HUDEP-2 (cell line): ENCODE data around the gene NOL9.
"Not testable (repeated sequence)": the region's sequence is repeated elsewhere in the genome, so short reads cannot be mapped to it uniquely, and the experiment has no call there.

Experiments
- DNase-seq, 76 experiments: peaks; one replicate each; lab custom pipeline; 2025; ENCODE audit not compliant: unreplicated experiment in 76 of 76; lab: John Stamatoyannopoulos, UW

NOL9 gene

GRCh38 chr1:6506210-6507036 lies 47.9 kb downstream of the NOL9 start:
- no peak for DNase-seq

- DNase-seq = no peak
These were observed 48.7 kb downstream of the NOL9 start for GRCh38 chr1:6505367-6506209.

- no peak for DNase-seq
These were observed 49.4 kb downstream of the NOL9 start for GRCh38 chr1:6504887-6505286.

GRCh38 chr1:6503884-6504602 lies 50.3 kb downstream of the NOL9 start:
- no peak for DNase-seq

- peak in 1 of 76 experiments; percentile 17 for DNase-seq
These were observed 52.1 kb downstream of the NOL9 start for GRCh38 chr1:6502000-6502891.

- no peak for DNase-seq
These were observed 53.0 kb downstream of the NOL9 start for GRCh38 chr1:6501279-6501813.

GRCh38 chr1:6500544-6501278 lies 53.6 kb downstream of the NOL9 start:
- DNase-seq = no peak

- no peak for DNase-seq
These were observed 55.0 kb downstream of the NOL9 start for GRCh38 chr1:6499296-6499695.

GRCh38 chr1:6498576-6499111 lies 55.7 kb downstream of the NOL9 start:
- no peak for DNase-seq

- no peak for DNase-seq
These were observed 56.3 kb downstream of the NOL9 start for GRCh38 chr1:6497867-6498575.

- DNase-seq = peak in 1 of 76 experiments; percentile 12
These were observed 57.0 kb downstream of the NOL9 start for GRCh38 chr1:6497215-6497866.

GRCh38 chr1:6496890-6497214 lies 57.5 kb downstream of the NOL9 start:
- DNase-seq = no peak

GRCh38 chr1:6496365-6496721 lies 58.0 kb downstream of the NOL9 start:
- DNase-seq = peak in 1 of 76 experiments; percentile 11

GRCh38 chr1:6495540-6496364 lies 58.6 kb downstream of the NOL9 start:
- DNase-seq = no peak

GRCh38 chr1:6495041-6495441 lies 59.3 kb downstream of the NOL9 start:
- DNase-seq = no peak

GRCh38 chr1:6494627-6495026 lies 59.7 kb downstream of the NOL9 start:
- DNase-seq = no peak

- DNase-seq = not testable (repeated sequence)
These were observed 60.5 kb downstream of the NOL9 start for GRCh38 chr1:6493834-6494223.
